ENCODE measurements around the gene ASB6.

ASB6 gene

DNA sequence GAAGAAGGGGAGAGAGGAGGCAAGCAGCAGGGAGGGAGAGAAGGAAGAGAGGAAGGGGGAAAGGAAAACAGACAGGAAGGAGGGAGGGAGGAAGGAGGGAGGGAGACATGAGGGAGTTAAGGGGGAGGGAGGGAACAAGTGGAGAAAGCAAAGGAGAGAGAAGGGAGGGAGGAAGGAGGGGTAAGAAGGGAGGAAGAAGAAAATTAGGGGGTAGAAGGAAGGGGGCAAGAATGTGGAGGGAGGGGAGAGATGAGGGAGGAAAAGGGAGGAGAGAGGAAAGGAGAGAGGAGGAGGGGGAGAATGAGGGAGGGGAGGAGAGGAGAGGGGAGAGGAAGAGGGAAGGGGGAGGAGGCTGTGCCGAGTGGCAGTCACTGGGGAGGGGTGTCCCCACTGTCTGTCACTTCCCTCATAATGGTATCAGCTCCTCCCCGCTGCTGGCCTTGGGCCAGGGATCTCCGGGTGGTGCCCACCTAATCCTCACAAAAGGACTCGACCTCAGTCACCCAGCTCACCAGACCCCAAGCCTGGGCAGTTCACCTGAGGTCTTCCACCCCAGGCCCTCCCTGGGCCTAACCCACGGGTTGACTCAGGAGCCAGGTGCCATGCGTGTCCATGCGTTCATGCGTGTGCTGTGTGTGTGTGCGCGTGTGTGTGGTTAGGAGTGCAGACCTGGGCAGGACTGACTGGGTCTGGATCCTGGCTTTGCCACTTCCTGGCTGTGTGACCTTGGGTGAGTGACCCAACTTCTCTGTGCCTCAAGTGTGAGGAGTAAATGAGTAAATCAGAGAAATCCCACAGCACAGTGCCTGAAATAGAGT lies 39.1 kb downstream of the ASB6 start:
- peak in 1 of 2 experiments; percentile 49 for DNase-seq (ENCODE audit: low read depth in 1 of 2, low spot score in 1 of 2)
- Histone ChIP-seq H3K27ac (replicated peaks) (no peak overlapping the region), H3K27me3 (ENCODE audit: insufficient read depth, poor library complexity, severe bottlenecking) (no peaks in the 10 kb centered on the region), H3K4me3 (replicated peaks; ENCODE audit: insufficient read depth, low read length) (no peak overlapping the region)
- TF ChIP-seq REST (IDR thresholded peaks at IDR 0.05; ENCODE audit: insufficient replicate concordance, low read depth) (no peak), GABPA (IDR thresholded peaks at IDR 0.05; ENCODE audit: low read depth) (no peak), CTCF (IDR thresholded peaks at IDR 0.05; ENCODE audit: insufficient read depth, low read length) (no peak), POLR2AphosphoS5 (IDR thresholded peaks at IDR 0.05; ENCODE audit: low read depth) (no peak)

DNA sequence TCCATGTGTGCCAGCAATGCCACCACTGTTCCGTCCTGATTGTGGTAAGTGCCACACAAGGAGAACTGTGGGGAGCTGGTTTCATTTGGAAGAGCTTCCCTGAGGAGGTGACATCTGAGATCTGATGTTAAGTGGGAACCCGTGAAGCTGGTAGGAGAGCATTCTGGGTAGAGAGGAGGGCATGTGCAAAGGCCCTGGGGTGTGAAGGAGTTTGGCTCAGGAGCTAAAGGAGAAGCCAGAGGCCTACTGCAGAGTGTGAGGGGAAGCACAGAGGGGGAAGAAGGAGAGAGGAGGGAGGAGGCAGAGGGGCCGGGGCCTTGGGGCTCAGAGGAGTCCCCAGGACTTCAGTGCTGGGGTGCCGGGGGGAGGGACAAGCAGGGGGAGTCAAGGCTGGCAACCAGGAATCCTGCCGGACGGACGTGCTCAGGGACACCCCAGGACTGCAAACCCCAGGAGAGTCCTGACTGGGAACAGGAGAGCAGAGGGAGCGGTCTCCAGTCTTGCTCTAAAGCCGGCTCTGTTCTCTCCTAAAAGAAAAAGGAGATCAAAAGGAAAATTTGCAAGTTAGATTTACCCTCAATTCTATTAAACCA lies 40.8 kb downstream of the ASB6 start:
- no peak for DNase-seq (ENCODE audit: low read depth in 1 of 2, low spot score in 1 of 2)
- H3K27me3 ChIP-seq (ENCODE audit: insufficient read depth, poor library complexity, severe bottlenecking), result no peaks in the 10 kb centered on the region
- TF ChIP-seq SPI1 (IDR thresholded peaks at IDR 0.05; ENCODE audit: borderline replicate concordance, low read depth), result no peak
- no peak overlapping the region for H3K4me3 ChIP-seq (replicated peaks; ENCODE audit: insufficient read depth, low read length)
- H3K27ac ChIP-seq (replicated peaks), result no peak overlapping the region

- no peak for TF ChIP-seq CTCF (IDR thresholded peaks at IDR 0.05; ENCODE audit: insufficient read depth, low read length)
- TF ChIP-seq REST (IDR thresholded peaks at IDR 0.05; ENCODE audit: insufficient replicate concordance, low read depth), result no peak
- peak in 1 of 2 experiments; percentile 25 for DNase-seq (ENCODE audit: low read depth in 1 of 2, low spot score in 1 of 2)
- H3K27ac ChIP-seq (replicated peaks), result no peak overlapping the region
- no peaks in the 10 kb centered on the region for H3K27me3 ChIP-seq (ENCODE audit: insufficient read depth, poor library complexity, severe bottlenecking)
- no peak overlapping the region for H3K4me3 ChIP-seq (replicated peaks; ENCODE audit: insufficient read depth, low read length)
Observed at GRCh38 chr9:129598089-129598596, 43.8 kb downstream of the ASB6 start.

- Histone ChIP-seq H3K4me3 (replicated peaks; ENCODE audit: insufficient read depth, low read length) (no peak overlapping the region), H3K27me3 (ENCODE audit: insufficient read depth, poor library complexity, severe bottlenecking) (no peaks in the 10 kb centered on the region), H3K27ac (replicated peaks) (no peak overlapping the region)
- DNase-seq (ENCODE audit: low read depth in 1 of 2, low spot score in 1 of 2), result no peak
- no peak for TF ChIP-seq POLR2AphosphoS5 (IDR thresholded peaks at IDR 0.05; ENCODE audit: low read depth)
- TF ChIP-seq GABPA (IDR thresholded peaks at IDR 0.05; ENCODE audit: low read depth), result no peak
- TF ChIP-seq CTCF (IDR thresholded peaks at IDR 0.05; ENCODE audit: insufficient read depth, low read length), result no peak
- no peak for TF ChIP-seq SPI1 (IDR thresholded peaks at IDR 0.05; ENCODE audit: borderline replicate concordance, low read depth)
Observed at GRCh38 chr9:129597355-129598088, 44.4 kb downstream of the ASB6 start.

Measured in HL-60 (cell line).